Testis (tissue), 2 donors: ENCODE results near the gene CNIH1.

Experiments
- POLR2A ChIP-seq: fragments of 450-650 bp; IDR thresholded peaks from one replicate; pipeline ENCODE4 v1.6.1; 2017; ENCODE audit warnings: antibody characterized with exemption, mild to moderate bottlenecking, moderate library complexity
- TF ChIP-seq, protein P1 (sequence below), 3 experiments: fragments of 450-650 bp in 2 of 3; fragments of 200-600 bp in 1 of 3; sonication (generic) in 1 of 3; IDR thresholded peaks; one replicate each; pipeline ENCODE4 v1.5.1; 2016 to 2019; ENCODE audit warnings: antibody characterized with exemption in 3 of 3, mild to moderate bottlenecking in 2 of 3, moderate library complexity in 1 of 3

DNA sequence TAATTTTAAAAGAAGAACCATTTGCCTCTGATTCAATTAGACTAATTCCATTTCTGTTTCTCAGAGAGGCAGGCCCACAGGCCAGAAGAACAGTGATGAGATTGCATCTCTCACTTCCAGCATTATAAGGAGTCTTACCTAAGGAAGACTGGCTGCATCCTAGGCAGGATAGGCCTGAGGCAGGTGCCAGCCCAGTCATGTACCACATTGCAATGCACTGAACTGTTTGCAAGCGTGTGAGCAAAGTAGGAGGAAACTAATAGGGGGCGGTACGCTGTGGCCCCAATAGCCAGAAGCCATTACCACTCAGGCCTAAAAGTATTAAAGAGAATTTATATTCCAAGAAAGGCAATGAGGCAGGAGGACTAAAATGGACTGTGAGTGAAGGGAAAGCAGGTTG lies 12.1 kb upstream of the CNIH1 start:
- TF ChIP-seq POLR2A, result no peak
- TF ChIP-seq, protein P1, sequence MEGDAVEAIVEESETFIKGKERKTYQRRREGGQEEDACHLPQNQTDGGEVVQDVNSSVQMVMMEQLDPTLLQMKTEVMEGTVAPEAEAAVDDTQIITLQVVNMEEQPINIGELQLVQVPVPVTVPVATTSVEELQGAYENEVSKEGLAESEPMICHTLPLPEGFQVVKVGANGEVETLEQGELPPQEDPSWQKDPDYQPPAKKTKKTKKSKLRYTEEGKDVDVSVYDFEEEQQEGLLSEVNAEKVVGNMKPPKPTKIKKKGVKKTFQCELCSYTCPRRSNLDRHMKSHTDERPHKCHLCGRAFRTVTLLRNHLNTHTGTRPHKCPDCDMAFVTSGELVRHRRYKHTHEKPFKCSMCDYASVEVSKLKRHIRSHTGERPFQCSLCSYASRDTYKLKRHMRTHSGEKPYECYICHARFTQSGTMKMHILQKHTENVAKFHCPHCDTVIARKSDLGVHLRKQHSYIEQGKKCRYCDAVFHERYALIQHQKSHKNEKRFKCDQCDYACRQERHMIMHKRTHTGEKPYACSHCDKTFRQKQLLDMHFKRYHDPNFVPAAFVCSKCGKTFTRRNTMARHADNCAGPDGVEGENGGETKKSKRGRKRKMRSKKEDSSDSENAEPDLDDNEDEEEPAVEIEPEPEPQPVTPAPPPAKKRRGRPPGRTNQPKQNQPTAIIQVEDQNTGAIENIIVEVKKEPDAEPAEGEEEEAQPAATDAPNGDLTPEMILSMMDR (IDR thresholded peaks at IDR 0.05), result no peak
